ENCODE data around the gene C7orf33.

Gene C7orf33

GRCh38 chr7:148630078-148630477 is 39.5 kb downstream of the C7orf33 start:
- no peak for DNase-seq

- no peak for DNase-seq
These were observed 43.2 kb downstream of the C7orf33 start for GRCh38 chr7:148633761-148634160.

GRCh38 chr7:148637094-148637493 is 46.5 kb downstream of the C7orf33 start:
- no peak for DNase-seq

GRCh38 chr7:148645898-148646297 is 55.3 kb downstream of the C7orf33 start:
- DNase-seq = no peak

- no peak for DNase-seq
These were observed 59.8 kb downstream of the C7orf33 start for GRCh38 chr7:148650232-148650858.

GRCh38 chr7:148652773-148653172 is 62.2 kb downstream of the C7orf33 start:
- DNase-seq = no peak

GRCh38 chr7:148657929-148658328 is 67.4 kb downstream of the C7orf33 start:
- no peak for DNase-seq

GRCh38 chr7:148661471-148661870 is 70.9 kb downstream of the C7orf33 start:
- no peak for DNase-seq

GRCh38 chr7:148662646-148663045 is 72.1 kb downstream of the C7orf33 start:
- no peak for DNase-seq

- no peak for DNase-seq
These were observed 73.8 kb downstream of the C7orf33 start for GRCh38 chr7:148664324-148664723.

GRCh38 chr7:148665221-148665620 is 74.7 kb downstream of the C7orf33 start:
- DNase-seq = no peak

Measured in cortex of kidney (tissue), 1 donor.